Prostate gland (tissue), 2 donors: Measurements from ENCODE around the gene ZCCHC14. TPM values are rescaled to one million over a fixed set of nuclear protein-coding genes. Genes with fewer than 3 reads are reported as not detected.

Experiments used
- DNase-seq: peaks from one replicate; pipeline ENCODE4 v3.0.0-alpha.2; 2019; ENCODE audit warnings: low spot score
- H3K27ac ChIP-seq, 2 donors: fragments of 200-600 bp; sonication (generic); 2 replicates each; pipeline ENCODE4 v1.5.1; 2017 to 2019
- H3K27me3 ChIP-seq: fragments of 200-600 bp; sonication (generic); replicated peaks from 2 replicates; pipeline ENCODE4 v1.5.1; 2019; ENCODE audit not compliant: insufficient read depth
- H3K36me3 ChIP-seq, 2 donors: fragments of 200-600 bp; sonication (generic); 1 replicate in 1 of 2; 2 replicates in 1 of 2; pipeline versions ENCODE4 v1.5.1 to v1.8.1; 2017 to 2019
- H3K4me1 ChIP-seq: fragments of 200-600 bp; sonication (generic); replicated peaks from 2 replicates; pipeline ENCODE4 v1.5.1; 2019
- H3K4me3 ChIP-seq, 2 donors: fragments of 200-600 bp; sonication (generic); 2 replicates each; pipeline ENCODE4 v1.5.1; 2017 to 2019
- H3K9me3 ChIP-seq: fragments of 200-600 bp; sonication (generic); 2 replicates; pipeline ENCODE4 v1.5.1; 2017
- POLR2A ChIP-seq: fragments of 450-650 bp; IDR thresholded peaks from one replicate; pipeline ENCODE4 v1.6.1; 2016; ENCODE audit warnings: antibody characterized with exemption, mild to moderate bottlenecking
- POLR2AphosphoS5 ChIP-seq: sonication (generic); formaldehyde crosslinking; IDR thresholded peaks from one replicate; pipeline ENCODE4 v1.6.1; 2017; ENCODE audit warnings: antibody characterized with exemption
- WGBS: methylation state at CpG from one replicate; pipeline ENCODE4 v1.1.5; 2018; 5-methylcytosine and 5-hydroxymethylcytosine counted together
- intact Hi-C: fragments of 100-400 bp; cut with DNase I; formaldehyde crosslinking; loops from one replicate; pipeline ENCODE4 v1.14.2; 2022
- total RNA-seq, 2 donors: library from RNA; depleted of rRNA; stranded (reverse); fragments of >200 nt; gene quantifications; one replicate each; pipeline ENCODE4 v1.1.0, GENCODE V29; 2016
- TF ChIP-seq, protein P1 (sequence below), 4 experiments: fragments of 200-600 bp in 2 of 4; fragments of 450-650 bp in 2 of 4; sonication (generic) in 2 of 4; IDR thresholded peaks; 1 replicate in 3 of 4; 2 replicates in 1 of 4; pipeline ENCODE4 v1.5.1; 2016 to 2019; ENCODE audit warnings: antibody characterized with exemption in 4 of 4, mild to moderate bottlenecking in 2 of 4, moderate library complexity in 2 of 4

Gene ZCCHC14
- total RNA-seq, 2 donors from 2014 or later, result 14.9 to 55.7 TPM

- no peak overlapping the region for H3K27ac ChIP-seq
- no peak for DNase-seq
- no peaks in the 10 kb centered on the region for H3K4me1 ChIP-seq
- intact Hi-C loops, result no loop called here
- H3K9me3 ChIP-seq, result no peaks in the 10 kb centered on the region
- no peaks in the 10 kb centered on the region for H3K27me3 ChIP-seq
- H3K4me3 ChIP-seq, result no peak overlapping the region
- 88% methylated on average over 26 of the region's 26 CpGs for WGBS
- TF ChIP-seq POLR2A (no peak), POLR2AphosphoS5 (no peak)
- TF ChIP-seq, protein P1, sequence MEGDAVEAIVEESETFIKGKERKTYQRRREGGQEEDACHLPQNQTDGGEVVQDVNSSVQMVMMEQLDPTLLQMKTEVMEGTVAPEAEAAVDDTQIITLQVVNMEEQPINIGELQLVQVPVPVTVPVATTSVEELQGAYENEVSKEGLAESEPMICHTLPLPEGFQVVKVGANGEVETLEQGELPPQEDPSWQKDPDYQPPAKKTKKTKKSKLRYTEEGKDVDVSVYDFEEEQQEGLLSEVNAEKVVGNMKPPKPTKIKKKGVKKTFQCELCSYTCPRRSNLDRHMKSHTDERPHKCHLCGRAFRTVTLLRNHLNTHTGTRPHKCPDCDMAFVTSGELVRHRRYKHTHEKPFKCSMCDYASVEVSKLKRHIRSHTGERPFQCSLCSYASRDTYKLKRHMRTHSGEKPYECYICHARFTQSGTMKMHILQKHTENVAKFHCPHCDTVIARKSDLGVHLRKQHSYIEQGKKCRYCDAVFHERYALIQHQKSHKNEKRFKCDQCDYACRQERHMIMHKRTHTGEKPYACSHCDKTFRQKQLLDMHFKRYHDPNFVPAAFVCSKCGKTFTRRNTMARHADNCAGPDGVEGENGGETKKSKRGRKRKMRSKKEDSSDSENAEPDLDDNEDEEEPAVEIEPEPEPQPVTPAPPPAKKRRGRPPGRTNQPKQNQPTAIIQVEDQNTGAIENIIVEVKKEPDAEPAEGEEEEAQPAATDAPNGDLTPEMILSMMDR (IDR thresholded peaks at IDR 0.05), result no peak
- peaks cover 6 to 7% of the 10 kb centered on the region in 2 donors for H3K36me3 ChIP-seq
These were observed 85.2 kb downstream of the ZCCHC14 start for GRCh38 chr16:87407511-87408112.

DNA sequence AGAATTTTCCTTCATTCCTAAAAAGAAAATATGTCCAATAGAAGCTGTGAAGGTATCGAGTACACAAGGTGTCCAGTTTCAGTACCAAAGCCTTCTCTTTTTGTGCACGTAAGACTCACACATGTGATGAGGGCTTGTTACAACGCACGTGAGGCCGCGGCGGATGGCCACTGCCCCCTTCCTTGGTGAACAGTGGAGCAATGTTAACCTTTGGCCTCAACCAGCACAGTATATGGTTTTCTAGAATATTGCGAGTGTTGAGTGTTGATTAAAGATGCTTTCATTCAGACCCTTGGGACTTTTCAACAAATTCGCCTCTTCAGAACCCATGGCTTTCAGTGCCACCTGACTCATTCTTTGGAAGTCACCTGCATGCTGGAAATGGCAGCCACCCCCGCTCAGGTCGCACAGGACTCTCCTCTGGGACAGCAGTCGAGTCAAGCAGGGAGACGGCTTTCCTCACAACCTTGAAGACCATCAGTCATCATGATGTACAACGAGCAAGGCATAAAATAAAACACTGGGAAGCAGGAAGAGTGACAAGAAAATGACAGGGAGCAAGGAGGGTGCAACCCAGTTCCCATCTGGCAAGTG, 86.2 kb downstream of the ZCCHC14 start:
- WGBS, result 91% methylated on average over 14 of the region's 14 CpGs
- DNase-seq, result no peak

GRCh38 chr16:87404764-87405625, 87.8 kb downstream of the ZCCHC14 start:
- WGBS, result 91% methylated on average over 19 of the region's 19 CpGs
- Histone ChIP-seq H3K27ac (no peak overlapping the region), H3K4me3 (no peak overlapping the region), H3K36me3 (peaks cover 0 to 3% of the 10 kb centered on the region in 2 donors), H3K4me1 (no peaks in the 10 kb centered on the region), H3K9me3 (no peaks in the 10 kb centered on the region), H3K27me3 (no peaks in the 10 kb centered on the region)
- intact Hi-C loops, result no loop called here
- DNase-seq, result no peak
- TF ChIP-seq POLR2A (no peak), POLR2AphosphoS5 (no peak)
- TF ChIP-seq, protein P1 (IDR thresholded peaks at IDR 0.05), result no peak

More for the DNA sequence above, 86.2 kb downstream of the ZCCHC14 start:
- Histone ChIP-seq H3K36me3 (peaks cover 0 to 3% of the 10 kb centered on the region in 2 donors), H3K4me3 (no peak overlapping the region), H3K9me3 (no peaks in the 10 kb centered on the region), H3K27me3 (no peaks in the 10 kb centered on the region), H3K27ac (no peak overlapping the region), H3K4me1 (no peaks in the 10 kb centered on the region)
- TF ChIP-seq POLR2A, result no peak
- TF ChIP-seq, protein P1 (IDR thresholded peaks at IDR 0.05), result no peak
- no peak for TF ChIP-seq POLR2AphosphoS5
- intact Hi-C loops, result no loop called here

- intact Hi-C loops, result no loop called here
- no peak for TF ChIP-seq POLR2A
- TF ChIP-seq POLR2AphosphoS5, result no peak
- TF ChIP-seq, protein P1 (IDR thresholded peaks at IDR 0.05), result no peak
- Histone ChIP-seq H3K27ac (no peak overlapping the region), H3K36me3 (no peaks in the 10 kb centered on the region), H3K9me3 (no peaks in the 10 kb centered on the region), H3K27me3 (no peaks in the 10 kb centered on the region), H3K4me3 (no peak overlapping the region), H3K4me1 (peaks cover 8% of the 10 kb centered on the region)
- no peak for DNase-seq
- WGBS, result 51% methylated on average over 7 of the region's 7 CpGs
These were observed 97.5 kb downstream of the ZCCHC14 start for GRCh38 chr16:87395181-87395842.
